Mucosa of stomach (tissue), 1 donor: ENCODE results near the gene PLEKHH3.

Source experiments
- H3K27me3 ChIP-seq: one replicate; pipeline ENCODE4 v1.7.0; 2013; ENCODE audit warnings: mild to moderate bottlenecking, low read length; ENCODE audit not compliant: control insufficient read depth, insufficient read depth
- H3K36me3 ChIP-seq: one replicate; pipeline ENCODE4 v1.7.0; 2013; ENCODE audit warnings: low read length; ENCODE audit not compliant: control insufficient read depth, insufficient read depth
- H3K4me1 ChIP-seq: one replicate; pipeline ENCODE4 v1.7.0; 2013; ENCODE audit warnings: mild to moderate bottlenecking, low read length; ENCODE audit not compliant: control insufficient read depth, insufficient read depth
- H3K4me3 ChIP-seq: one replicate; pipeline ENCODE4 v1.7.0; 2013; ENCODE audit warnings: low read length
- H3K9ac ChIP-seq: one replicate; pipeline ENCODE4 v1.7.0; 2013; ENCODE audit warnings: mild to moderate bottlenecking, low read length, moderate library complexity
- H3K9me3 ChIP-seq: one replicate; pipeline ENCODE4 v1.7.0; 2013; ENCODE audit warnings: mild to moderate bottlenecking, low read length, moderate library complexity; ENCODE audit not compliant: control insufficient read depth
- donor health status: Pancreatic carcinoma.

The PLEKHH3 gene

GRCh38 chr17:42676424-42677011, at the start of gene PLEKHH3:
PLEKHH3 (minus strand) TSS chr17:42676994; CDS start chr17:42676563, 431 bp downstream.
- peaks cover 49% of the 10 kb centered on the region for H3K4me1 ChIP-seq

GRCh38 chr17:42725143-42725542, 48.3 kb upstream of the PLEKHH3 start:
- Histone ChIP-seq H3K4me1 (no peaks in the 10 kb centered on the region), H3K9ac (no peak overlapping the region), H3K9me3 (no peaks in the 10 kb centered on the region), H3K4me3 (no peak overlapping the region), H3K36me3 (peaks cover 6% of the 10 kb centered on the region), H3K27me3 (no peaks in the 10 kb centered on the region)

More at GRCh38 chr17:42676424-42677011, at the start of gene PLEKHH3:
- Histone ChIP-seq H3K36me3 (peaks cover 9% of the 10 kb centered on the region), H3K27me3 (peaks cover 2% of the 10 kb centered on the region), H3K4me3 (peak within 1 kb of the TSS; percentile 92), H3K9me3 (no peaks in the 10 kb centered on the region), H3K9ac (peak within 1 kb of the TSS; percentile 93)

- H3K4me3 ChIP-seq: no peak overlapping the region
- H3K9me3 ChIP-seq: no peaks in the 10 kb centered on the region
- H3K4me1 ChIP-seq: no peaks in the 10 kb centered on the region
- H3K9ac ChIP-seq: no peak overlapping the region
- no peaks in the 10 kb centered on the region for H3K27me3 ChIP-seq
- H3K36me3 ChIP-seq: peaks cover 6% of the 10 kb centered on the region
Observed at GRCh38 chr17:42723636-42724035, 46.8 kb upstream of the PLEKHH3 start.

- Histone ChIP-seq H3K27me3 (no peaks in the 10 kb centered on the region), H3K4me1 (no peaks in the 10 kb centered on the region), H3K4me3 (no peak overlapping the region), H3K9me3 (no peaks in the 10 kb centered on the region), H3K36me3 (peaks cover 6% of the 10 kb centered on the region), H3K9ac (no peak overlapping the region)
Observed at GRCh38 chr17:42720996-42721583, 44.3 kb upstream of the PLEKHH3 start.

GRCh38 chr17:42709561-42709960, 32.8 kb upstream of the PLEKHH3 start:
- no peak overlapping the region for H3K9ac ChIP-seq
- no peaks in the 10 kb centered on the region for H3K4me1 ChIP-seq
- no peaks in the 10 kb centered on the region for H3K27me3 ChIP-seq
- peaks cover 15% of the 10 kb centered on the region for H3K36me3 ChIP-seq
- no peaks in the 10 kb centered on the region for H3K9me3 ChIP-seq
- no peak overlapping the region for H3K4me3 ChIP-seq

GRCh38 chr17:42708588-42708987, 31.8 kb upstream of the PLEKHH3 start:
- no peak overlapping the region for H3K4me3 ChIP-seq
- H3K36me3 ChIP-seq: peaks cover 15% of the 10 kb centered on the region
- H3K4me1 ChIP-seq: no peaks in the 10 kb centered on the region
- no peak overlapping the region for H3K9ac ChIP-seq
- no peaks in the 10 kb centered on the region for H3K27me3 ChIP-seq
- no peaks in the 10 kb centered on the region for H3K9me3 ChIP-seq

GRCh38 chr17:42706732-42707131, 29.9 kb upstream of the PLEKHH3 start:
- H3K9me3 ChIP-seq: no peaks in the 10 kb centered on the region

GRCh38 chr17:42704837-42705494, 28.2 kb upstream of the PLEKHH3 start:
- Histone ChIP-seq H3K4me3 (no peak overlapping the region), H3K4me1 (no peaks in the 10 kb centered on the region), H3K9me3 (no peaks in the 10 kb centered on the region), H3K36me3 (peaks cover 3% of the 10 kb centered on the region), H3K9ac (no peak overlapping the region), H3K27me3 (no peaks in the 10 kb centered on the region)

More at GRCh38 chr17:42706732-42707131, 29.9 kb upstream of the PLEKHH3 start:
- Histone ChIP-seq H3K4me1 (no peaks in the 10 kb centered on the region), H3K9ac (no peak overlapping the region), H3K27me3 (no peaks in the 10 kb centered on the region), H3K36me3 (peaks cover 10% of the 10 kb centered on the region), H3K4me3 (no peak overlapping the region)

GRCh38 chr17:42704490-42704836, 27.7 kb upstream of the PLEKHH3 start:
- Histone ChIP-seq H3K4me1 (no peaks in the 10 kb centered on the region), H3K9me3 (no peaks in the 10 kb centered on the region), H3K27me3 (no peaks in the 10 kb centered on the region), H3K36me3 (peaks cover 3% of the 10 kb centered on the region), H3K4me3 (no peak overlapping the region), H3K9ac (no peak overlapping the region)

GRCh38 chr17:42702446-42702845, 25.7 kb upstream of the PLEKHH3 start:
- peaks cover 3% of the 10 kb centered on the region for H3K36me3 ChIP-seq
- no peaks in the 10 kb centered on the region for H3K4me1 ChIP-seq
- no peak overlapping the region for H3K9ac ChIP-seq
- no peak overlapping the region for H3K4me3 ChIP-seq
- no peaks in the 10 kb centered on the region for H3K27me3 ChIP-seq
- no peaks in the 10 kb centered on the region for H3K9me3 ChIP-seq

- H3K27me3 ChIP-seq: no peaks in the 10 kb centered on the region
- peaks cover 3% of the 10 kb centered on the region for H3K36me3 ChIP-seq
- no peaks in the 10 kb centered on the region for H3K4me1 ChIP-seq
- H3K9ac ChIP-seq: no peak overlapping the region
- no peaks in the 10 kb centered on the region for H3K9me3 ChIP-seq
- H3K4me3 ChIP-seq: no peak overlapping the region
Observed at GRCh38 chr17:42700586-42701289, 23.9 kb upstream of the PLEKHH3 start.

GRCh38 chr17:42699415-42699740, 22.6 kb upstream of the PLEKHH3 start:
- no peak overlapping the region for H3K9ac ChIP-seq
- no peak overlapping the region for H3K4me3 ChIP-seq
- H3K36me3 ChIP-seq: no peaks in the 10 kb centered on the region
- no peaks in the 10 kb centered on the region for H3K4me1 ChIP-seq
- no peaks in the 10 kb centered on the region for H3K9me3 ChIP-seq
- H3K27me3 ChIP-seq: no peaks in the 10 kb centered on the region
